NK-92 (cell line): ENCODE measurements around the gene CTU2.

Experiments
- DNase-seq: peaks from one replicate; lab custom pipeline; 2025; ENCODE audit not compliant: unreplicated experiment; lab: John Stamatoyannopoulos, UW

Gene CTU2

DNA sequence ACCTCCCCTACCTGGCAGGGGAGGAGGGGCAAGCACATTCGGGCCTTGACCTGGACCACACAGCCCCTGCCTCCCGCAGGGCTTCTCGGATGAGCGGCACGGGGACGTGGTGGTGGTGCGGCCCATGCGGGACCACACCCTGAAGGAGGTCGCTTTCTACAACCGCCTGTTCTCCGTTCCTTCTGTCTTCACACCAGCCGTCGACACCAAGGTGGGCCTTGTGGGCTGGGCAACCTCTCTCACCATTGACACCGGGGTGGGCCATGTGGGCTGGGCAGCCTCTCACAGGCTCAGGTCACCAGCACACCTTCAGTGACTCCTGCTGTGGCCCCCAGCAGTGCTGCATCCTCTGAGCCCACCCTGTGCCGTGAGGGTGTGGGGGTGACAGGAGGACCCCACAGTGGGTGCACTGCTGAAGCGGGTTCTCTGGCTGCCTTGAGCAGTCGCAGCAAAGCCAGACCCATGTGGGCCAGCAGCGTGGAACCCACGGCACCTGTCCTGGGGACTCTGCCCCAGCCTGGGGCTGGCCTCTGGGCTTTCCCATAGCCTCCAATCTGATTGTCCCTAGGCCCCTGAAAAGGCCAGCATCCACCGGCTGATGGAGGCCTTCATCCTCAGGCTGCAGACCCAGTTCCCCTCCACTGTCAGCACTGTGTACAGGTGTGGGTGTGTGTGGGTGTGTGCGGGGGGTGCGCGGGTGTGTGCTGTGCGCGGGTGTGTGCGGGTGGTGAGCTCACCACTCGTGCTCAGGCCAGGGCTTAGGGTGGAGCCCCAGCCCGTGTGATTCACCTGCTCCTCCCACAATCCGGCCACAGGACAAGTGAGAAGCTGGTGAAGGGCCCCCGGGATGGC lies 7.5 kb downstream of the CTU2 start:
- no peak for DNase-seq

DNA sequence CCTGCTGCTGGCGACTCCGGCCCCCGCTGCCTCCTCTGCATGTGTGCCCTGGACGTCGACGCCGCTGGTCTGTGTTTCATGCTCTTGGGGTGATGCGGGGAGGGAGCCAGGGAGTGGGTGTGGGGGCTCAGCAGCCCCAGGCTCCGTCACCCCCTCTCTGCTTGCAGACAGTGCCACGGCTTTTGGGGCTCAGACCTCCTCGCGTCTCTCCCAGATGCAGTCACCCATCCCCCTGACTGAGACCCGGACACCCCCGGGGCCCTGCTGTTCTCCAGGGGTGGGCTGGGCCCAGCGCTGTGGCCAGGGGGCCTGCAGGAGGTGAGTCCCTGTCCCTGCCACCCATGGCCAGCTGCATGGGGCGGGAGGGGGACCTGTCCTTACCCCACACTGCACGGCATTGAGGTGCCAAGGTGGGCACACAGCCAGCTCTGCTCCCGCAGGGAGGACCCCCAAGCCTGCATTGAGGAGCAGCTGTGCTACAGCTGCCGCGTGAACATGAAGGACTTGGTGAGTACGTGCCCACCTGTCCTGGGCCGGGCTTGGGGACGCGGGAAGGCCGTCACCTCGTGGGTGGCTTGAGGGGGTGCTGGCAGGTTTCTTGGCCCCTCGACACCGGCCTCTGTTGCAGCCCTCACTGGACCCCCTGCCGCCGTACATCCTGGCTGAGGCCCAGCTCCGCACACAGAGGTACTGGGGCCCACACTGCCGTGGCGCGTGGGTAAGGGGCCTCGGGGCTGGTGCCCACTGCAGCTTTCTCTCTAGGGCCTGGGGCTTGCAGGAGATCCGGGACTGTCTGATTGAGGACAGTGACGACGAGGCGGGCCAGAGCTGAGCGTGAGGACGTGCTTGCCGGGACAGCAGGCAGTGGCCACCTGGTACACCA lies 8.4 kb downstream of the CTU2 start:
- DNase-seq, result no peak

GRCh38 chr16:88715312-88716190 lies 9.2 kb downstream of the CTU2 start:
- DNase-seq, result no peak

- no peak for DNase-seq
These were observed 9.9 kb downstream of the CTU2 start for GRCh38 chr16:88716201-88716600.

- no peak for DNase-seq
These were observed 10.3 kb downstream of the CTU2 start for GRCh38 chr16:88716601-88717001.

- DNase-seq, result no peak
These were observed 11.9 kb downstream of the CTU2 start for GRCh38 chr16:88718178-88718577.

DNA sequence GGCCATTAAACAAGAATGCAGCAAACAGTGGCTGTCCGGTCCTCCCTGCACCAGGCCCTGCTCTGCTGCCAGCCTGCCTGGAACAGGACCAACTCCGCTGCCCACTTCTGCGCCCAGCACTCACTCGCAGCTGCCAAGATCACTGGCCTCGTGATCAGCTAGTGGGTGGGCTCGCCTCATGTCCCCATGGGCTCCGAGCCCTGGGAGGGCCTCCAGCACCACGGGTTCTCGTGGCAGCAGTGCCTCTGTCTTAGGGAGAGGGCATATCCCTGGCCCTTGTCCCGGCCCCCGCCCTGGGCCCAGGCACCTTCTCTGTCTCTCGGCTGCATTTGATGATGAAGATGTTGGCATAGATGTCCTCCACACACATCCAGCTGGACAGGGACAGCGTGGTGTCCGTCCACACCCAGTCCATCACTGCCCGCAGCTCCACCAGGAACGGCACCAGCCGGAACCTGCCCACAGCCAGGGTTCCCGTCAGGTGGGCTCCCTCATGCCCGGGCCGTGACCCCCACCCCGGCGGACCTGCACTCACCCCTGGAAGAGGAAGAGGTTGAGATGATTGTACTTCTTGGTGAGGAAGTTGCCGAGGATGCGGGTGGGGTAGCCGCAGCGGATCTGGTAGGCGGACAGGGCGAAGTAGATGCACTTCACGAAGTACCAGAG lies 13.1 kb downstream of the CTU2 start:
- DNase-seq, result no peak

DNA sequence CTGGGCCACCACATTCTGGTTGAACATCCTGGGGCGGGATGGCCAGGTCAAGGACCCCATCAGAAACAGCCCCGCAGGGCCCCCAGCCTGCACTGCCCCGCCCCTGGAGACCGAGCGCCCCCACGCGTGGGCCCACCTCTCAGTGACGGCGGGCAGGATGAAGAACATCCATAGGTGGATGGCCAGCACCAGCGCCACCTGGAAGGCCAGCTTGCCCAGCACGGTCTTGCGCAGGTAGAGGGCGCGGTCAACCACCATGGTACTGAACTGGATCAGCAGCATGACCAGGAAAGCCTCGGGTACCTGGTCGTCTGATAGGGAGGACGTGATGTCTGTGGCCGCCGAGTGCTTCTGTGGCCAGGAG lies 13.6 kb downstream of the CTU2 start:
- DNase-seq, result no peak

DNA sequence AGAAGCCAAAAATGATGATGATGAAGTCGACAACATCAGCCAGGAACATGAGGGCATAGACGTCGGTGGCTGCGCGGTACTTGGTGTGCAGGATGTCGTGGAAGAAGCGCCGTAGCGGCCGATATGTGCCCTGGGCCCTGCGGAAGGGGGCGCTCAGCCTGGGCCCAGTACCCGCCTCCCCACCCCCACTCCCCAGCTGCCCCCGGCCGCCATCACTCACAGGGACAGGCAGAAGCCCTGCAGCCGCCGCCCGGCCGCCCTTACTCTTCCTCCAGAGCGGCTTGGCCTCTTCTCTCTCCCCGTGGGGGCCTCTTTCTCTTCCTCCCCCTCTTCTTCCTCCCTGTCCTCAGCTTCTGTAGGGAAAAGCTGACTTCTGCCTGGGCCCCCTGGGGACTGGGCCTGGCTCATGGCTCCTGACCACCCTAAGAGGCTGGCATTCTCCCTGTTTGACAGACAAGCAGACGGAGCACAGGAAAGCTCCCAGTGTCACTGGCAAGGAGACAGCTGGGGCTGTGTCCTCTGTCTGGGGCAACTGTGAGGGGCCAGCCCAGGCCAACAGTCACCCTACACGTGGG lies 14.2 kb downstream of the CTU2 start:
- DNase-seq, result no peak

GRCh38 chr16:88721236-88721635 lies 14.9 kb downstream of the CTU2 start:
- DNase-seq, result no peak

- no peak for DNase-seq
These were observed 15.8 kb downstream of the CTU2 start for GRCh38 chr16:88721815-88722755.

- no peak for DNase-seq
These were observed 16.6 kb downstream of the CTU2 start for GRCh38 chr16:88722784-88723506.

DNA sequence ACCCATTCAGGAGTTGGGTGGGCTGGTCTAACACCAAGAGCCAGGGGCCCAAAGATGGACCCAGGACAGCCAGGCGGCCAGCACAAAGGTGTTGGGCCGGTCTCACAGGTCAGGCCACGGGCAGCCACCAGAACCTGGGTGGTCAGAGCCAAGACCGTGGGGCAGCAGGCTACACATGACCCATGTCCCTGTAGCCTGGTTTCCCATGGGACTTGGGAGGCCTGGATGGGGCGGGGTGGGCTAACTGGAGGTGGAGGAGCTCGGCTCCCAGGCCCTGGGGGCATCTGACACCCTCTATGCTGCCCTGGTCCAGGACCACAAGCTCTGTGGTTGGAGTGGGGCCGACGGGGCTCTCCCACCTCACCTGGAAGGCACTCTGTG lies 17.2 kb downstream of the CTU2 start:
- no peak for DNase-seq

GRCh38 chr16:88723911-88724310 lies 17.6 kb downstream of the CTU2 start:
- DNase-seq, result no peak

GRCh38 chr16:88724855-88725555 lies 18.7 kb downstream of the CTU2 start:
- no peak for DNase-seq

GRCh38 chr16:88725609-88726407 lies 19.5 kb downstream of the CTU2 start:
- no peak for DNase-seq

GRCh38 chr16:88726408-88726749 lies 20.1 kb downstream of the CTU2 start:
- no peak for DNase-seq
